SU-DHL-6 (cell line): Measurements from ENCODE around the gene PPP3CA.

Experiments used
- H2AFZ ChIP-seq: fragments of 200-600 bp; sonication (generic); 2 replicates; pipeline ENCODE4 v1.6.1; 2014; ENCODE audit warnings: low read depth, mild to moderate bottlenecking, moderate library complexity, mixed read lengths, antibody characterized with exemption, low read length; ENCODE audit not compliant: severe bottlenecking
- H3F3A ChIP-seq: fragments of 200-600 bp; shearing (Covaris generic); 2 replicates; pipeline ENCODE4 v1.6.0; 2016; ENCODE audit warnings: antibody characterized with exemption, mild to moderate bottlenecking; ENCODE audit not compliant: insufficient read depth
- H3K27ac ChIP-seq: fragments of 200-600 bp; sonication (generic); 2 replicates; pipeline ENCODE4 v1.5.1; 2016; ENCODE audit warnings: low read depth, mild to moderate bottlenecking, low read length, moderate library complexity, mixed read lengths
- H3K27me3 ChIP-seq: fragments of 200-600 bp; sonication (generic), shearing (Covaris generic); 2 replicates; pipeline ENCODE4 v1.6.0; 2014; ENCODE audit warnings: mild to moderate bottlenecking, low read length
- H3K36me3 ChIP-seq: fragments of 200-600 bp; sonication (generic); 2 replicates; pipeline ENCODE4 v1.6.1; 2014; ENCODE audit warnings: mild to moderate bottlenecking, low read length, mixed read lengths
- H3K4me2 ChIP-seq: fragments of 300-600, 200-600 bp; shearing (Covaris generic), sonication (generic); 2 replicates; pipeline ENCODE4 v1.6.0; 2014; ENCODE audit warnings: low read length, low read depth, mild to moderate bottlenecking; ENCODE audit not compliant: poor library complexity, severe bottlenecking
- H3K4me3 ChIP-seq: fragments of 200-600 bp; sonication (generic); 2 replicates; pipeline ENCODE4 v1.5.1; 2014; ENCODE audit warnings: antibody characterized with exemption, low read length, mild to moderate bottlenecking, mixed read lengths; ENCODE audit not compliant: insufficient read depth, poor library complexity, severe bottlenecking
- H3K79me2 ChIP-seq: fragments of 200-600 bp; sonication (generic); 2 replicates; pipeline ENCODE4 v1.6.1; 2014; ENCODE audit warnings: mild to moderate bottlenecking, low read length, moderate library complexity; ENCODE audit not compliant: insufficient read depth
- H3K9ac ChIP-seq: fragments of 200-600 bp; sonication (generic); 2 replicates; pipeline ENCODE4 v1.7.0; 2014; ENCODE audit warnings: mild to moderate bottlenecking, low read length
- H3K9me2 ChIP-seq: fragments of 200-600 bp; sonication (generic); replicated peaks from 2 replicates; pipeline ENCODE4 v1.6.1; 2014; ENCODE audit warnings: low read length; ENCODE audit not compliant: insufficient read depth
- H3K9me3 ChIP-seq: fragments of 200-600 bp; sonication (generic); 2 replicates; pipeline ENCODE4 v1.6.1; 2014; ENCODE audit warnings: low read length, mixed read lengths; ENCODE audit not compliant: insufficient read depth
- H4K20me1 ChIP-seq: fragments of 200-600 bp; sonication (generic); 2 replicates; pipeline ENCODE4 v1.6.1; 2014; ENCODE audit warnings: low read depth, mild to moderate bottlenecking, antibody characterized with exemption, low read length, moderate library complexity, mixed read lengths
- CTCF ChIP-seq: fragments of 200-600 bp; sonication (generic); IDR thresholded peaks from one replicate; pipeline ENCODE4 v1.5.1; 2017; ENCODE audit warnings: antibody characterized with exemption, mild to moderate bottlenecking, low read length, moderate library complexity; ENCODE audit not compliant: insufficient read depth, poor library complexity, severe bottlenecking
- EZH2phosphoT487 ChIP-seq: fragments of 200-600 bp; sonication (generic), shearing (Covaris generic); conservative IDR thresholded peaks from 2 replicates; pipeline ENCODE4 v1.6.1; 2018; ENCODE audit warnings: mild to moderate bottlenecking, antibody characterized with exemption, low read length, moderate library complexity, mixed read lengths

The PPP3CA gene

GRCh38 chr4:101306764-101307615 lies 40.3 kb downstream of the PPP3CA start:
- Histone ChIP-seq H2AFZ (no peak overlapping the region), H3K9me3 (no peaks in the 10 kb centered on the region), H3K27me3 (no peaks in the 10 kb centered on the region), H3K4me3 (no peak overlapping the region), H3K27ac (no peak overlapping the region), H3F3A (no peaks in the 10 kb centered on the region), H3K4me2 (no peak overlapping the region), H4K20me1 (no peaks in the 10 kb centered on the region), H3K79me2 (no peaks in the 10 kb centered on the region; the same call in 1 of the 2 replicates), H3K9me2 (no peaks in the 10 kb centered on the region), H3K36me3 (no peaks in the 10 kb centered on the region), H3K9ac (no peak overlapping the region)
- TF ChIP-seq CTCF (no peak), EZH2phosphoT487 (no peak)

DNA sequence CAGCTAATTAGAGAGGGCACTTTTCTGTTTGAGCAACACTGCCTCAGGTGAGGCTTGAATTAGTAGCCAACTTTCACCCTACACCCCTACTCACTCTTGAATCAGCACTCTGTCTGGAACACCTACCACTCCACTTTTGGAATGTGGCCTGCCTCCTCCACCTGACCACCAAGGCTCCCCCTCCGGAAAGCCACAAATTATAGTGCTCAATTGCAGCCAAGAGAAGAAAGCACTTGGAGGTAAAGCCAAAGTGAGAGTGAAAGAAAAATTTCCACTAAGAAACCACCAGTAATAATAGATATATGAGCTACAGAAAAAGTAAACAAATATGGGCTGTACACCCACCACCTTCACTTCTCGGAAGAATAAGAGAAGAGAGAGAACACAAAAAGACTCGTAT lies 41.1 kb downstream of the PPP3CA start:
- H3K27ac ChIP-seq: no peak overlapping the region
- TF ChIP-seq EZH2phosphoT487: no peak
- TF ChIP-seq CTCF: no peak
- no peaks in the 10 kb centered on the region for H3F3A ChIP-seq
- no peaks in the 10 kb centered on the region for H3K9me2 ChIP-seq
- H3K79me2 ChIP-seq: no peaks in the 10 kb centered on the region; the same call in 1 of the 2 replicates
- no peak overlapping the region for H2AFZ ChIP-seq
- no peaks in the 10 kb centered on the region for H3K9me3 ChIP-seq
- H3K9ac ChIP-seq: no peak overlapping the region
- H3K27me3 ChIP-seq: no peaks in the 10 kb centered on the region
- no peak overlapping the region for H3K4me2 ChIP-seq
- H4K20me1 ChIP-seq: no peaks in the 10 kb centered on the region
- no peaks in the 10 kb centered on the region for H3K36me3 ChIP-seq
- no peak overlapping the region for H3K4me3 ChIP-seq

- H3K4me2 ChIP-seq: no peak overlapping the region
- H3K4me3 ChIP-seq: no peak overlapping the region
- H4K20me1 ChIP-seq: no peaks in the 10 kb centered on the region
- TF ChIP-seq EZH2phosphoT487 (no peak), CTCF (no peak)
- no peak overlapping the region for H3K27ac ChIP-seq
- H3K9ac ChIP-seq: no peak overlapping the region
- H3K27me3 ChIP-seq: no peaks in the 10 kb centered on the region
- H3K9me3 ChIP-seq: no peaks in the 10 kb centered on the region
- H2AFZ ChIP-seq: no peak overlapping the region
- H3K36me3 ChIP-seq: no peaks in the 10 kb centered on the region
- no peaks in the 10 kb centered on the region; the same call in 1 of the 2 replicates for H3K79me2 ChIP-seq
- no peaks in the 10 kb centered on the region for H3F3A ChIP-seq
- H3K9me2 ChIP-seq: no peaks in the 10 kb centered on the region
Observed at GRCh38 chr4:101304916-101305315, 42.4 kb downstream of the PPP3CA start.
